Kidney epithelial cell (primary cell): ENCODE measurements around the gene SNX17. TPM values are rescaled to one million over a fixed set of nuclear protein-coding genes. Genes with fewer than 3 reads are reported as not detected.
"Not testable (repeated sequence)": the region's sequence is repeated elsewhere in the genome, so short reads cannot be mapped to it uniquely, and the experiment has no call there.

Experiments
- DNase-seq: peaks from one replicate; pipeline ENCODE4 v3.0.0-alpha.2; 2010; ENCODE audit warnings: low read depth
- H3K27me3 ChIP-seq: 2 replicates; pipeline ENCODE4 v1.6.0; 2011; ENCODE audit warnings: low read length; ENCODE audit not compliant: control insufficient read depth, insufficient read depth
- H3K36me3 ChIP-seq: 2 replicates; pipeline ENCODE4 v1.5.1; 2011; ENCODE audit warnings: low read length; ENCODE audit not compliant: control insufficient read depth, insufficient read depth
- H3K4me3 ChIP-seq: 2 replicates; pipeline ENCODE4 v1.5.1; 2011; ENCODE audit warnings: low read depth, mild to moderate bottlenecking, control low read depth, low read length
- CTCF ChIP-seq: IDR thresholded peaks from 2 replicates; pipeline ENCODE4 v1.5.1; 2011; ENCODE audit warnings: mild to moderate bottlenecking, moderate library complexity, low read length, control low read depth, inconsistent platforms; ENCODE audit not compliant: insufficient read depth, poor library complexity, severe bottlenecking
- total RNA-seq: library from RNA; depleted of rRNA; stranded (reverse); fragments of >200 nt; gene quantifications from 2 replicates; pipeline ENCODE4 v1.2.3, GENCODE V29; 2015

SNX17 gene
- total RNA-seq, 1 donor from 2014 or later: 92.1 TPM

GRCh38 chr2:27416151-27416550 is 45.7 kb downstream of the SNX17 start:
- H3K4me3 ChIP-seq: no peak overlapping the region
- no peak for TF ChIP-seq CTCF
- no peaks in the 10 kb centered on the region for H3K36me3 ChIP-seq
- H3K27me3 ChIP-seq: no peaks in the 10 kb centered on the region
- no peak for DNase-seq

GRCh38 chr2:27420996-27421395 is 50.6 kb downstream of the SNX17 start:
- H3K27me3 ChIP-seq: no peaks in the 10 kb centered on the region
- no peak for DNase-seq
- no peak for TF ChIP-seq CTCF
- H3K4me3 ChIP-seq: no peak overlapping the region
- no peaks in the 10 kb centered on the region for H3K36me3 ChIP-seq

GRCh38 chr2:27421660-27422250 is 51.3 kb downstream of the SNX17 start:
- Histone ChIP-seq H3K27me3 (no peaks in the 10 kb centered on the region), H3K36me3 (no peaks in the 10 kb centered on the region), H3K4me3 (no peak overlapping the region)
- TF ChIP-seq CTCF: no peak
- DNase-seq: no peak

GRCh38 chr2:27422958-27423357 is 52.5 kb downstream of the SNX17 start:
- Histone ChIP-seq H3K4me3 (no peak overlapping the region), H3K36me3 (no peaks in the 10 kb centered on the region), H3K27me3 (no peaks in the 10 kb centered on the region)
- DNase-seq: no peak
- no peak for TF ChIP-seq CTCF

GRCh38 chr2:27425039-27425438 is 54.6 kb downstream of the SNX17 start:
- H3K36me3 ChIP-seq, H3K4me3 ChIP-seq, DNase-seq, H3K27me3 ChIP-seq: not testable (repeated sequence)

Other genes starting within 250 kb of the SNX17 start
- not detected in 2 replicates for gene ABHD1, start 246.8 kb upstream of the SNX17 start, total RNA-seq
- gene PREB, start 236.0 kb upstream of the SNX17 start, total RNA-seq: 66.0 and 71.1 TPM in 2 replicates
- not detected in 2 replicates for gene PRR30, start 231.2 kb upstream of the SNX17 start, total RNA-seq
- not detected in 2 replicates for gene TCF23, start 221.6 kb upstream of the SNX17 start, total RNA-seq
- gene ATRAID, start 158.6 kb upstream of the SNX17 start, total RNA-seq: 146 and 161 TPM in 2 replicates
- gene SLC5A6, start 158.3 kb upstream of the SNX17 start, total RNA-seq: 52.1 and 67.7 TPM in 2 replicates
- 60.0 and 63.5 TPM in 2 replicates for gene CAD, start 153.2 kb upstream of the SNX17 start, total RNA-seq
- 0.08 and 0.27 TPM in 2 replicates for gene SLC30A3, start 107.6 kb upstream of the SNX17 start, total RNA-seq
- gene DNAJC5G, start 95.2 kb upstream of the SNX17 start, total RNA-seq: not detected in 2 replicates
- 0.27 and 0.33 TPM in 2 replicates for gene TRIM54, start 88.2 kb upstream of the SNX17 start, total RNA-seq
- gene UCN, start 62.2 kb upstream of the SNX17 start, total RNA-seq: 1.6 and 1.7 TPM in 2 replicates
- 90.7 and 105 TPM in 2 replicates for gene MPV17, start 47.5 kb upstream of the SNX17 start, total RNA-seq
- 53.1 and 54.9 TPM in 2 replicates for gene GTF3C2, start 13.9 kb upstream of the SNX17 start, total RNA-seq
- gene EIF2B4, start 278 bp upstream of the SNX17 start, total RNA-seq: 39.8 and 46.7 TPM in 2 replicates
- gene ZNF513, start 10.1 kb downstream of the SNX17 start, total RNA-seq: 10.3 and 11.5 TPM in 2 replicates
- 110 and 121 TPM in 2 replicates for gene PPM1G, start 39.0 kb downstream of the SNX17 start, total RNA-seq
- 105 TPM in 2 replicates for gene NRBP1, start 58.0 kb downstream of the SNX17 start, total RNA-seq
- gene KRTCAP3, start 71.8 kb downstream of the SNX17 start, total RNA-seq: 8.1 and 10.0 TPM in 2 replicates
- 11.2 and 21.6 TPM in 2 replicates for gene IFT172, start 119.1 kb downstream of the SNX17 start, total RNA-seq
- 28.2 and 30.0 TPM in 2 replicates for gene FNDC4, start 124.6 kb downstream of the SNX17 start, total RNA-seq
- gene GCKR, start 126.2 kb downstream of the SNX17 start, total RNA-seq: 0.27 and 0.88 TPM in 2 replicates
- gene ZNF512, start 212.4 kb downstream of the SNX17 start, total RNA-seq: 34.5 and 55.9 TPM in 2 replicates